NCI-H510A (cell line): ENCODE measurements around the gene SATB1.
"Not testable (repeated sequence)": the region's sequence is repeated elsewhere in the genome, so short reads cannot be mapped to it uniquely, and the experiment has no call there.

Source experiments
- DNase-seq: peaks from one replicate; lab custom pipeline; 2025; lab: John Stamatoyannopoulos, UW

SATB1 gene

DNA sequence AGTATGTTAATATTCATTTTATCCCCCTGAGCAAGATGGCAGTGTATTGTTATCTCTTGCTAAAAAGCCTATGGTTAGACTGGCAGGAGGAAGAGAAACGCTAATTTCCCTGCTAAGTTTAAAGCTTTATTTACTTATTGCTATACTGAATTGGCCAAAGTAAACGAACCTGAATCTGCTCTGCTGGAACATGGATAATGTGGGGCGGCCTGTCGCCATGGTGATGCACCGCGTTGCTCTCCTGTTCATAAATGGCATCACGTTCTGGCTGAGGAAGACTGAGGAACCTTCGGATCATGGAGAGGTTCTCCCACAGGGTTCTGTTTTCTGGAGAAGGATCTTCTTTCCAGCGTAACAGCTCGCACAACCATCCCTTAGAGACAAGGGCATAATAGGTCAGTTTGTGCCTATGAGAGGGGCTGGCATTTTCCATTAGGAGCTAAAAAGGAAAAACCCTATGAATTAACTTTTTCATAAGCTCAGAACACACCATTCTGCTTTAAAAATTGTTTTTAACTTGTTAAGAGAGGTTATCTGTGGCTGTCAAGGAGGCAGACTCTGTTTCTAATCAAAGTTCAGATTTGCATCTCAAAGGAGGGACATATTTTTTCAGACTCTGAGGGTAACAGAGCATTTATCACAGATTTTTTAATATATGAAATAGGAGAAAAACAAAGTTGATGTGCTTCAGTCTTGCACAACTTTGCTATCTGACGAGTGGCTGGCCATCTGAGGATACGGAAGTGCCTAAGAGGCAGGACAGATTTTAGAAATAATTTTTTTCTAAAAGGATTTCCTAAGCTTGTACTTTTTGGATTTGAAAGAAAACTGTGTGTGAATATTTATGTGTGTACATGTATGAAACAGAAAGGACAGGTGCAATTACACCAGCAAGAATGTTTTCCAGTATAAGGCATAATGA is 73.1 kb downstream of the SATB1 start:
- DNase-seq: peak; percentile 23

DNA sequence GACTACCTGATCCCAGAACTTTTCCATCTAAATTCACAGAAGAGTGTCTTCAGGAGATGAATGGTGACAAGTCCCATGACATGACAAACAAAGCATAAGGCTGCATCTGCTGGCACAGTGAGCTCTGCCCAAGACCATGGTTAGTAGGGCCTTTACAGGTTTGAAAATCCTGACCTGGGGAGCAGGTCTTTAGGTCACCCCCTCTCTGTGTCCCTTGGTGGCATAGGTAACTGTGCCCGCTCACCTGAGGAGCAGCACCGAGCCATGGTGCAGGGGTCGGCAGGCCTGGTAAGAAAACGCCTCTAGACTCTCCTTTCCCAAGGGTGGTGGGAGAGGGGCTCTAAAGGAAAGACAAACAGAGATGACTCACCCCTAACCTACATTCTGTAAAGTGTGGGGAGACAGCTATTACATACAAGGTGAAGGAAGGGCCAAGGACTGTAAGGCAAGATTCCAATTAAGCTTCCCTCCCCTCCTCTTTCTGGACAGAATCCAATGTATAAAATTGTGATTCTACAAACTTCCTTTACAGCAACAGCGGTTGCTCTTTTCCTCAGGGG is 74.0 kb downstream of the SATB1 start:
- no peak for DNase-seq

DNA sequence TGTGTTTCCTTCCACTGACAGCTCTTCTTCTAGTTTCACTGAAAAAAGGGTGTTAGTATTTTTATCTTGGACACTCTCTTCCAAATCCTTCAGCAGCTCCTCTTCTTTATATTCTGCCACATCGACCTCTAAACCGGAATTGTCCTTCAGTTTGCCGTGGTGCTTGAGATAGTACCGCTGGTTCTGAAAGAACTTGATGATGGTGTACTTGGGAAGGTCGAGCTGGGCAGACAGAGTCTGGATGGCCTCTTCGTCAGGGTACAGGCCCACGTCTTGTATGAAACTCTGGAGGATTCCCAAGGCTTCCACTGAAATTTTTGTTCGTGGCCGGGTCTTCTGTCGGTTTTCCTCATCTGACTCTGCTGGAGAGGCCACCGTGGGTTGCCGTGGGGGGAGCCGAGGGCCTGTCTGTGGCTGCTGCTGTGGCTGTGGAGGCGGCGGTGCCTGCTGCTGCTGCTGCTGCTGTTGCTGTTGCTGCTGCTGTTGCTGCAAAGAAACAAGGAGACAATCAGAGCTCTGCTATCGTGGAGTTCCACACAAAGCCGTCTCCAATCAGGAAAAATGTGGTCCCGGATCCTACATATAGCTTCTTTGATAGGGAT is 75.8 kb downstream of the SATB1 start:
- no peak for DNase-seq

DNA sequence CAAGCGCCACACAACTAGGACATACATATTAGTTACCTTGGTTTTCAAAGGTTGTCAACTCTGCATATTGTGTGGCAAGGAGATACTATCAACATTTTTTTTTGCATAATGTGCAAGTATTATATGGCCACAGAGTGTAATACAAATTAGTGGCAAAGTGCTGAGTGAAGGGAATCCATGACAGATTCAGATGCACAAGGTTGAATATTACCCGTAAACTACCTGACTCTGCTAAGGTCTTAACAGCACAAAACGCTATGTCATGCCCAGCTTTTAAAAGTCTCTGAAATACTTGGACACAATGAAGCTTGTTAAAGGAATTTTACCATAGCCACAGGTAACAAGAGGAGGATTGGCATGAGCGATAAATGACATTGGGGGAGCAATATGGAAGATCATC is 79.0 kb downstream of the SATB1 start:
- no peak for DNase-seq

DNA sequence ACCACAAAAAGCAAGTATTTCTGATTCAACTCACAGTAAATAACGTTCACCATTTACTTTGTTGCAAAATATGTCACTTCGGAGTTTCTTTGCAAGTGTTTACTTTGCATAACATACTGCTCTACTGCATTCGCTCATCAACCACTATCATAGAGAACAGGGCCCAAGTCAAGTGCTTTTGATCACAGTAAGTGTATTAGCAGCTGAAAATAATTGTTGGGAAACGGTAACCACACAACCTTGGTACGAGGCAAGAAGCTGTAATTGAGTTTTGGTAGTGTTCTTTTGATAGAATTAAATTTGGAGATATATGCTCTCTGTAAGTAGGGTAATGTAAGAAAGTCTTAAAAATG is 80.1 kb downstream of the SATB1 start:
- no peak for DNase-seq

DNA sequence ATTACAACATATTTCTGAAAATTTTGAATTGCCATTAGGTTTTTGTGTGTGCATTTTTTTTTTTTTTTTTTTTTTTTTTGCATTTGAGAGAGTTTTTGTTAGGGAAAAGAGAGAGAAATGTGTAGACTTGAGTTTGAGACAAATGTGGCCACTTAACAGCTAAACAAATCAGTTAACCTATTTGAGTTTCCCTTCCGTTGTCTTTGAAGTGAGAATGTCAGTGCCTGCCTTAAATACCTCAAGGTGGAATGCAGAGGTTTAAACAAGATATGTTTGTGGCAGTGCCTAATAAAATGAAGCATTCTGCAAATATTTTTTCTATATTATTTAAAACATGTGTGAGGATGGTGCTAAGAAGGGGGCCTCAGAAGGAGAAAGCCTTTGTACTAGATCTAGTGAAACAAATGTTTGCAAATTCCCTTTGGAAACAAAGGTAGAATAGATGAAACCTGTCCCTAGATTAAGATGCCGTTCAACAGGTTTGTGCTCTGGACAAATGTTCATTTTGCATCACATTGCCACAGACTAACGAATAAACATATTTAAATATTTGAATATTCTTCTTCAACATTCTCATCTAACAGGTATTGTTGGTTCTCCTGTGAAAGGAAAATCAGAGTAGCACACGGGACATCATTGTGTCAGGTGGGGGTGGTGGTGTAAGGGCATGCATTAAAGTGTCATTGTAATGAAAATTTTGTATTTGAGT is 80.7 kb downstream of the SATB1 start:
- DNase-seq: no peak

DNA sequence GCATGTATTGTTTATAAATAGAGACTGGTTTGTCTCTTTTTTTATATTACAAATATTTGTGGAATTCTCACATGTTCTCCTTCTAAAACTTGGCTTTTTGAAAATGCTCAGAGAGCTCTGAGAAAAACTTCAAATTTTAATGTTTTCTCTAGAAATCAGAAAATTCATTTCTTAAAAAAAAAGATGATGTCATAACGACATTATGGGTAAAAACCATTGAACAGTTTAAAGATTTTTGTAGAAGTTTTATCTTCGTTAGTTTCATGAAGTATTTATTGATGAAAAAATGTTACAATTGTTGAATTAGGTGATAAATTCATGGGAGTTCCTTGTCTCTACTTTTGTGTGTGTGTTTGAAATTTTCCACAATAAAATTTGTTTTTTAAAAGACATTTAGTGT is 81.3 kb downstream of the SATB1 start:
- DNase-seq: no peak

DNA sequence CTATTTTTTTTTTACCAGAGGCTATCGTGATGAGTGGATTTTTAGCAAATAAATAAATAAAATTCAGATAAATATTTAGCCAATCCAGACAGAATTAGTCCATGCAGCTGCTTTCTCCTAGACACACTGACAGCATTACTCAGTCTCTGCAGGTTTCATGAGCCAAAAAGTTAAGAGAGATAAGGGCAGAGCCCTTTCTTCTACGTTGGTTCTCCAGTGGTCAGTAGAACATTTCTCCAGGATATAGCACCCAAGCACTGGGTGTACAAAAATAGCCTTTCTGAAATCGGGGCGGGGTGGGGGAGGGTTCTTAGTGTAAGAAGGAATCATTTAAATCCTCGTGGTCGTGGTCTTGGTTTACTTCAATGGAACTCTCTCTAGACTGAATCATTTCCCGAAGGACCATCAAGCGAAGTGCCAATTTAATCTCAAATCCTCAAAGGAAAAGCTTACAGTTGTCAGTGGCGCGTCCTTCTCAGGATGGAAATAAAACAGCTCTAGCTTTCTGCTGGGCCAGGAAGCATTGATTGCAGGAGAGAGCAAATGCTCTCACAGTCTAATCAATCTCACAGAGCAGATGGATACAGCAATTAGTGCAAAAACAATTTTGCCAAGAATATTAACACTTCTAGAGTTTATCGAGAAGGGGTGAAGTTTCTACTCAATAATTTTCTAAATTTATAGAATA is 86.2 kb downstream of the SATB1 start:
- DNase-seq: no peak

DNA sequence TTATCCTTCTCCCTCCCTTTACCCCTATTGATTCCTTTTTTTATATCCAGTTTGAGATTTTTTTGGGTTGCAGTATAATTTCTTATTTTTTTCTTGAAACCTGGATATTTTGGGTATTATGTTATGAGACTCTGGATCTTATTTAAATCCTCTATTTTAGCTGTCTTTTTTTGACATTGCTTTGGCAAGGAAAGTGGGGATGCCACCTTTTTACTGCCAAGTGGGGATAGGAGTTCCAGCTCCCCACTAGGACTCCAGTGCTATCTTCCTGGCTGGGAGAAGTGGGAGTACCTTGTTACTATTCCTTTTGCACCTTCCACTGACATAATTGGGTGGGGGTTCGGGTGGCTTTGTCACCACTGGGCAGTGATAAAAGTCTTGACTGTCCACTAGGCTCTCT is 87.9 kb downstream of the SATB1 start:
- DNase-seq: no peak

DNA sequence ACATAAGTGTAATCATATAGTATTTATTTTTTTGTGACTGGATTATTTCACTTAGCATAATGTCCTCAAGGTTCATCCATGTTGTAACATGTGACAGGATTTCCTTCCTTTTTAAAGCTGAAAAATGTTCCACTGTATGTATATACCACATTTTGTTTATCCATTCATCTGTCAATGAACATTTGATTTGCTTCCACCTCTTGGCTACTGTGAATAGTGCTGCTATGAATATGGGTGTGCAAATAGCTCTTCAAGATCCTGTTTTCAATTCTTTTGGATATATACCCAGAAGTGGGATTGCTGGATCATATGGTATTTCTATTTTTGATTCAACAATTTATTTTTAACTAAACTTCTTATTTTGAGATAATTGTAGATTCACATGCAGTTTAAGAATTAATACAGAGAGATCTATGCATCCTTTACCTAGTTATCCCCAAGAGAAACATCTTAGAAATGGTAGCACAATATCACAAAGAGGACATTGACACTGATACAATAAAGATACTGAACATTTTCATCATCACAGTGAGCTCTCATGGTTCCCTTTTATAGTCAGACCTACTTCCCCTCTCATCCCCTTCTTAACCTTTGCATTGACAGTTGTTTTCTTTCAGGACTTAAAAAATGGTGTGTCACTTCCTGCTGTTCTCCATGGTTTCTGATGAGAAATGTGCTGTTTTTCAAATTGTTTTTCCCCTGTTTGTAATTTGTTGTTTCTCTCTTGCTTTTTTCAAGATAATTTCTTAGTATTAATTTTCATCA is 90.1 kb downstream of the SATB1 start:
- DNase-seq: no peak

DNA sequence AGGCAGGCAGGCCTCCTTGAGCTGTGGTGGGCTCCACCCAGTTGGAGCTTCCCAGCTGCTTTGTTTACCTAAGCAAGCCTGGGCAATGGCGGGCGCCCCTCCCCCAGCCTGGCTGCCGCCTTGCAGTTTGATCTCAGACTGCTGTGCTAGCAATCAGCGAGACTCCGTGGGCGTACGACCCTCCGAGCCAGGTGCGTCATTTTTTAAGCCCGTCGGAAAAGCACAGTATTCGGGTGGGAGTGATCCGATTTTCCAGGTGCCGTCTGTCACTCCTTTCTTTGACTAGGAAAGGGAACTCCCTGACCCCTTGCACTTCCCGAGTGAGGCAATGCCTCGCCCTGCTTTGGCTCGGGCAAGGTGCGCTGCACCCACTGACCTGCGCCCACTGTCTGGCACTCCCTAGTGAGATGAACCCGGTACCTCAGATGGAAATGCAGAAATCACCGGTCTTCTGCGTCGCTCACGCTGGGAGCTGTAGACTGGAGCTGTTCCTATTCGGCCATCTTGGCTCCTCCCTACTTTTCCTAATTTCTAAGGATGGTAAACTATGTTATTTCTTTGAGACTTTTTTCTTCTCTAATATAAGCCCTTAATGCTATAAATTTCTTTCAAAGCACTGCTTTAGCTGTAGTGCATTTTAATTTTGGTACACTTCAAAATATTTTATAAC is 94.2 kb downstream of the SATB1 start:
- not testable (repeated sequence) for DNase-seq

DNA sequence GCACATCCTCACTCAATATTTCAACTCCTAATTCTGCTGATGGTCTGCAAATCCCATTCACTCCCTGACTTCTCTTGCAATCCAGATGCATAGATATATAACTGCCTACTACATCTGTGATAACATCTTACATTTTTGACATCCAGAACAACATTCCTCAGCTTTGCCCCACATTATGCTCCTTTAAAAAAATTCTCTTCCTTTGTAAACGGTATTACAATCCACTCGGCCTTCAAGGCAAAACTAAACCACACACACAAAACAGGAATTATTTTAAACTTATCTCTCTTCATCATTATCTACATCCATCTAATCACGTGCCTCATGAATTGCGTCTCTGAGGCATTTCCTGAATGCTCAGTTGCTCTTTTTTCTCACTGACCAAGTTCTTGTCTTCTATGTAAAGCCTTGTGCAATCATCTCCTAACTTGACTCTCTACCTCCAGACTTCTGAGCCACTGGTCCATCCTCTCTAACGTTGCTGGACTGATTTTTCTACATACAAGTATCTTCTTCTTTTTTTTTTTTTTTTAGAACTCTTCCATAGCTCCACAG is 117.0 kb downstream of the SATB1 start:
- DNase-seq: no peak

DNA sequence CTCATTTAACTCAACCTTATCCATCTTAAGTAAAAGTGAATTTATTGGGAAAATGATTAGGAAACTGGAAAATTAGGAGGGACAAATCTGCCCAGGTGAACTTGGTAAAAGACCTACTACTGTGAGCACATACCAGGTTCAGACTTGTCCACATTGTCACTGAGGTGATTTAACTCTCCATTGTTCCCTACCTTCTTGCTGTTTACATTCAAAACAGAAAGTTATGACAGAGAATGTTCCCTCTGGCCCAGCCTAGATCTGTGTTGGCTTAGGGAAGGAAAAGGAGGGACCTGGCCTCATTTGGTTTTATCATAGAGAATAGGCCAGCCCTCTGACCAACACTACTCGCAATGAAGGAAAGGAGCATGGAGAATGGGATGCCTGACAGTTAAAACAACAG is 117.6 kb downstream of the SATB1 start:
- DNase-seq: no peak

DNA sequence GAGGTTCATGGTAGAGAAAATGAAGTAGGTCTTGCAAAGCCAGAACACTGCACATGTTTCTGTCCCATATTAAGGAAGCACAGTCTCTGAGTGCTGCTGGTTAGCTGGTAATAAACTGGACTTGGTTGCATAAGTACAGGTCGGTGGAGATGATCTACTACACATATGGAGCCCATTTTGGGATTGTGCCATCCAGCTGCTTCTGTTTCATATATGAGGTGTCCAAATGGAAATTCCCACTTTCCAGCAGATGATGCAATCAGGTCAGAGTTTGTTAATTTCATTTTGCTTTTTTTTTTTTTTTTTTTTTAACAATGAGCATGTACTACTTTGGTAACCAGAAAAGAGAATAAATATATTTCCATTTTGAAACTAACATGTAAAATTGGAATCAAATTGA is 122.6 kb downstream of the SATB1 start:
- no peak for DNase-seq

DNA sequence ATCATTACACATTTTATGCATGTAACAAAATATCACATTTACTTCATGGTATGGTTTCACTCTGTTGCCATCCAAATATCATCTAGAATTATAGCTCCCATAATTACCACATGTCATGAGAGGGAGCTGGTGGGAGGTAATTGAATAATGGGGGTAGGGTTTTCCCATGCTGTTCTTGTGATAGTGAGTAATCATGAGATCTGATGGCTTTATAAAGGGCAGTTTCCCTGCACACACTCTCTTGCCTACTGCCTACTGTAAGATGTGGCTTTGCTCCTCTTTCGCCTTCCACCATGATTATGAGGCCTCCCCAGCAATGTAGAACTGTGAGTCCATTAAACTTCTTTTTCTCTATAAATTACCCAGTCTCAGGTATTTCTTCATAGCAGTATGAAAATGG is 123.4 kb downstream of the SATB1 start:
- DNase-seq: no peak

DNA sequence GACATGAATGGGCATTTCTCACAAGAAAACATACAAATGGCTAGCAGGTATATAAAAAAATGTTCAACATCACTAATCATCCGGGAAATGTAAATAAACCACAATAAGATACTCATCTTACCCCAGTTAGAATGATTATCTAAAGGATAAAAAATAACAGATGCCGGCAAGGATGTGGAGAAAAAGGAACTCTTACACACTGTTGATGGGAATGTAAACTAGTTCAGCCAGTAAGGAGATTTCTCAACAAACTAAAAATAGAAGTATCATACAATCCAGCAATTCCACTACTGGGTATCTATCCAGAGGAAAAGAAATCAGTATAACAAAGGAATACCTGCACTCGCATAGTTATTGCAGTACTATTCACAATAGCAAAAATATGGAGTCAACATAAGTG is 124.2 kb downstream of the SATB1 start:
- no peak for DNase-seq

DNA sequence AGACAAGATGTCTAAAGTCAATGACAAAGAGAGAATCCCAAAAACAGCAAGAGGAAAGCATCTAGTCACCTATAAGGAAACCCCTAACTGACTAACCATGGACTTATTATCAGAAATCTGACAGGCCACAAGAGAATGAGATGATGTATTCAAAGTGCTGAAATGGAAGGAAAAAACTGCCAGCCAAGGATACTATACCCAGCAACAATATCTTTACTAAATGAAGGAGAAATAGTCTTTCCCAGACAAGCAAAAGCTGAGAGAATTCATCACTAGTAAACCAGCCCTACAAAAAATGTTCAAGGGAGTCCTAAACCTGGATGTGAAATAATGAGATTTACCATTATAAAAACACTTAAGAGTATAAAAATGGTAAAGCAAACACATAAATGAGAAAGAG is 128.0 kb downstream of the SATB1 start:
- no peak for DNase-seq
